WTC11 (cell line): Measurements from ENCODE around the gene INTS7. TPM values are rescaled to one million over a fixed set of nuclear protein-coding genes. Genes with fewer than 3 reads are reported as not detected.

ENCODE experiments used
- ATAC-seq: fragments of 200-7000 bp; cut with Tn5 transposase; 2 replicates; pipeline ENCODE4 v1.10.0; 2021; ENCODE audit warnings: mild to moderate bottlenecking, moderate library complexity
- CTCF ChIA-PET: fragments of 300-600 bp; sonication (Branson Sonifier 250); formaldehyde crosslinking; loops from one replicate; lab custom pipeline; 2021; ENCODE audit warnings: antibody characterized with exemption; lab: Charles Lee
- POLR2A ChIA-PET: fragments of 350-600 bp; sonication (Branson Sonifier 250); formaldehyde crosslinking; loops from one replicate; lab custom pipeline; 2021; ENCODE audit warnings: antibody characterized with exemption; lab: Charles Lee
- DNase-seq: peaks from one replicate; pipeline ENCODE4 v3.0.0; 2021; ENCODE audit warnings: low spot score
- H3K27ac Mint-ChIP-seq: 2 replicates; pipeline ENCODE4 v1.8.0; 2021; ENCODE audit warnings: mixed read lengths
- H3K27me3 Mint-ChIP-seq: 2 replicates; pipeline ENCODE4 v1.8.0; 2021; ENCODE audit warnings: low read depth, mild to moderate bottlenecking, moderate library complexity, mixed read lengths
- H3K36me3 Mint-ChIP-seq: 2 replicates; pipeline ENCODE4 v1.8.0; 2021; ENCODE audit warnings: mixed read lengths
- H3K4me1 Mint-ChIP-seq: 2 replicates; pipeline ENCODE4 v1.8.0; 2022; ENCODE audit warnings: mixed read lengths
- H3K4me3 Mint-ChIP-seq: 2 replicates; pipeline ENCODE4 v1.8.0; 2021; ENCODE audit warnings: mild to moderate bottlenecking, moderate library complexity, mixed read lengths
- H3K9me3 Mint-ChIP-seq: 2 replicates; pipeline ENCODE4 v1.8.0; 2021; ENCODE audit warnings: mixed read lengths
- CREB1 ChIP-seq: sonication (generic); formaldehyde crosslinking; IDR thresholded peaks from 2 replicates; pipeline ENCODE4 v1.8.0; 2023; ENCODE audit warnings: mild to moderate bottlenecking, missing genetic modification reagents
- FOXP1 ChIP-seq: sonication (generic); formaldehyde crosslinking; IDR thresholded peaks from 2 replicates; pipeline ENCODE4 v1.8.0; 2022; ENCODE audit warnings: missing genetic modification reagents, mild to moderate bottlenecking, moderate library complexity, borderline replicate concordance
- GABPB1 ChIP-seq: sonication (generic); formaldehyde crosslinking; IDR thresholded peaks from 2 replicates; pipeline ENCODE4 v1.8.1; 2023; ENCODE audit warnings: mild to moderate bottlenecking, missing genetic modification reagents
- GRHL2 ChIP-seq: fragments of 250-450 bp; sonication (Bioruptor Pico); IDR thresholded peaks from 2 replicates; pipeline ENCODE4 v1.8.0; 2022; ENCODE audit warnings: mild to moderate bottlenecking, moderate library complexity; ENCODE audit not compliant: insufficient replicate concordance, severe bottlenecking
- GTF2I ChIP-seq: fragments of 250-450 bp; sonication (Bioruptor Pico); conservative IDR thresholded peaks from 2 replicates; pipeline ENCODE4 v1.4.0; 2021; ENCODE audit warnings: mild to moderate bottlenecking
- JAZF1 ChIP-seq: fragments of 250-450 bp; sonication (Bioruptor Pico); IDR thresholded peaks from 2 replicates; pipeline ENCODE4 v1.9.0; 2021; ENCODE audit warnings: moderate library complexity, mild to moderate bottlenecking, inconsistent platforms
- MXD4 ChIP-seq: fragments of 250-450 bp; sonication (Bioruptor Pico); IDR thresholded peaks from 2 replicates; pipeline ENCODE4 v1.8.0; 2021; ENCODE audit warnings: mild to moderate bottlenecking, moderate library complexity, borderline replicate concordance
- MYBL2 ChIP-seq: sonication (generic); formaldehyde crosslinking; IDR thresholded peaks from 2 replicates; pipeline ENCODE4 v1.8.1; 2023; ENCODE audit warnings: mild to moderate bottlenecking, moderate library complexity, missing genetic modification reagents
- NFYB ChIP-seq: sonication (generic); formaldehyde crosslinking; conservative IDR thresholded peaks from 2 replicates; pipeline ENCODE4 v1.8.0; 2022; ENCODE audit warnings: low read depth, missing genetic modification reagents
- NR3C1 ChIP-seq: sonication (generic); formaldehyde crosslinking; conservative IDR thresholded peaks from 2 replicates; pipeline ENCODE4 v1.8.1; 2023; ENCODE audit warnings: low read depth, mild to moderate bottlenecking, missing genetic modification reagents
- PRRX2 ChIP-seq: fragments of 250-450 bp; sonication (Bioruptor Pico); IDR thresholded peaks from 2 replicates; pipeline ENCODE4 v1.8.0; 2021; ENCODE audit warnings: mild to moderate bottlenecking
- RELA ChIP-seq: sonication (generic); formaldehyde crosslinking; IDR thresholded peaks from 2 replicates; pipeline ENCODE4 v1.8.1; 2022; ENCODE audit warnings: missing genetic modification reagents, mild to moderate bottlenecking, borderline replicate concordance
- SMAD4 ChIP-seq: sonication (generic); formaldehyde crosslinking; IDR thresholded peaks from 2 replicates; pipeline ENCODE4 v1.8.0; 2022; ENCODE audit warnings: mild to moderate bottlenecking, missing genetic modification reagents
- TEAD4 ChIP-seq: sonication (generic); formaldehyde crosslinking; IDR thresholded peaks from 2 replicates; pipeline ENCODE4 v1.8.0; 2022; ENCODE audit warnings: mild to moderate bottlenecking, missing genetic modification reagents
- ZBTB21 ChIP-seq: sonication (generic); formaldehyde crosslinking; IDR thresholded peaks from 2 replicates; pipeline ENCODE4 v1.8.1; 2023; ENCODE audit warnings: mild to moderate bottlenecking, missing genetic modification reagents, borderline replicate concordance
- ZNF317 ChIP-seq: sonication (generic); formaldehyde crosslinking; IDR thresholded peaks from 2 replicates; pipeline ENCODE4 v1.8.1; 2023; ENCODE audit warnings: low read depth, mild to moderate bottlenecking, moderate library complexity, missing genetic modification reagents, borderline replicate concordance
- ZNF396 ChIP-seq: fragments of 250-450 bp; sonication (Bioruptor Pico); IDR thresholded peaks from 2 replicates; pipeline ENCODE4 v1.8.0; 2021; ENCODE audit warnings: mild to moderate bottlenecking, moderate library complexity, borderline replicate concordance
- total RNA-seq: library from RNA; stranded (reverse); gene quantifications from 3 replicates; pipeline ENCODE4 v1.2.3, GENCODE V29; 2021
- TF ChIP-seq, protein P1 (sequence below): fragments of 250-450 bp; sonication (Bioruptor Pico); IDR thresholded peaks from 2 replicates; pipeline ENCODE4 v1.9.0; 2021; ENCODE audit warnings: moderate library complexity, mild to moderate bottlenecking, inconsistent platforms, borderline replicate concordance
- TF ChIP-seq, protein P2 (sequence below): fragments of 250-450 bp; sonication (Bioruptor Pico); conservative IDR thresholded peaks from 2 replicates; pipeline ENCODE4 v1.9.0; 2021; ENCODE audit warnings: mild to moderate bottlenecking
- TF ChIP-seq, protein P3 (sequence below): sonication (generic); formaldehyde crosslinking; IDR thresholded peaks from 2 replicates; pipeline ENCODE4 v1.8.0; 2023; ENCODE audit warnings: missing genetic modification reagents, mild to moderate bottlenecking, borderline replicate concordance
- TF ChIP-seq, protein P4 (sequence below): sonication (generic); formaldehyde crosslinking; IDR thresholded peaks from 2 replicates; pipeline ENCODE4 v1.8.0; 2022; ENCODE audit warnings: mild to moderate bottlenecking, missing genetic modification reagents
- TF ChIP-seq, protein P5 (sequence below): fragments of 250-450 bp; sonication (Bioruptor Pico); IDR thresholded peaks from 2 replicates; pipeline ENCODE4 v1.9.0; 2021; ENCODE audit warnings: mild to moderate bottlenecking

The INTS7 gene
- total RNA-seq, 1 experiment from 2014 or later, result 17.2 TPM

DNA sequence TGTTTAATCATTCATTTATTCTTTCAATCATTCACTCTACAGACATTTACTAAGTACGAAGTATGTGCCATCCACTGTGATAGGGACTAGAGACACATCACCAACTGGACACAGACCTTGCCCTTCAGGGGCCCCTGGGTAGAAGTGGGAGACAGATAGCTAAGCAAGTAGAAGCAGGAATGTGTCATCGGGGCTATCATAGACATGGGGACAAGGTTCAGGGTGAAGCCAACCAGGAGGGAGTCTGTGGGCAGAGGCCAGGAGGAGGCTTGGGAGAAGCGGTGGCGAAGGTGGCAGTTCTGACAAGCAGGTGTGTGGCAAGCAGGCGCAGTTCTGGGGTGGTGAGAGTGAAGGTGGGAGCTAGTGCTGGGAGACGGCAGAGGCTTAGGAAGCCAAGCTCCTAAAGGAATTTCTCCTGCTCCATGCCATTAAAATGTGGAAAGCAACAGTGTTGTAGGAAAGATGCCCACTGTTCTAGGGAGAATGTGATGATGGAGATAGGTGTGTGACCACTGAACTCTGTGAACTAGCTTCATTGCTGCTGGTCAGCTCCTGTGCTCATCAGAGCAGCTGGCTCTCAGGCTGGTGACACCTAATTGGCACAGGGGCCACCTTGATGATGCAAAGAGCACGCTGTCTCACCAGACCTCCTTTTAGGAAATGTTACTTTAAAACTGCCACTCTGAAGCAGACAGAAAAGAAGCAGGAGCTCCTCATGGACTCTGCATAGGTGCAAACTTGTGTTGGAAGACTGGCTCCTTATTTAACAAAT is 125.1 kb downstream of the INTS7 start (continued):
- TF ChIP-seq RELA (CRISPR knock-in tag) (no peak), FOXP1 (CRISPR knock-in tag) (no peak)
- TF ChIP-seq, all 79 proteins: peak for 0

DNA sequence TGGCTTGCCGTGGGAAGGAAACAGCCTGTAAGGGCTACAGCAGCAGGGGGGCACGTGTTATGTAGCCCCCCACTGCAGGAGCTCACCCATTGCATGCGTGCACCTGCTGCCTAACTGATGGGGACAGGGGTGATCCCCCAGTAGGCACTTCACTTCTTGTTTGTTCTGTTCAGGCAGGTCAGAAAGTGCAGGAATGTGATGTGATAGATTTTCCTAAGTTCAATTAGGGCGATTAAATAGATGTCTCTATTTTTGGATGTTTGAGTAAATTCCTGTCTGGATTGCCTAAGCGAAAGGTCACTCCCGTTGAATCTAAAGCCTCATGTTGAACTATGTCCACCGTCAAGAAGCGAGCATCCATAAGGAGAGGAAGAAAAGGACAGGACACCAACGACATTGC is 126.0 kb downstream of the INTS7 start:
- DNase-seq (no peak), ATAC-seq (no peak)
- TF ChIP-seq GABPB1 (CRISPR knock-in tag) (peak; percentile 25; the same call in 1 of the 2 replicates), NFYB (CRISPR knock-in tag) (no peak)
- H3K4me3 Mint-ChIP-seq, result no peak overlapping the region
- no peaks in the 10 kb centered on the region for H3K4me1 Mint-ChIP-seq
- H3K27ac Mint-ChIP-seq, result no peak overlapping the region
- ChIA-PET POLR2A (no interaction called here), CTCF (interaction anchor here (2.0 kb wide), 1 partner anchor 228 kb away, joined by 5 read pairs; no protein-coding TSS in a partner anchor)
- H3K27me3 Mint-ChIP-seq, result no peaks in the 10 kb centered on the region; the same call in 1 of the 2 replicates
- H3K9me3 Mint-ChIP-seq, result peaks cover 11% of the 10 kb centered on the region
- H3K36me3 Mint-ChIP-seq, result no peaks in the 10 kb centered on the region

DNA sequence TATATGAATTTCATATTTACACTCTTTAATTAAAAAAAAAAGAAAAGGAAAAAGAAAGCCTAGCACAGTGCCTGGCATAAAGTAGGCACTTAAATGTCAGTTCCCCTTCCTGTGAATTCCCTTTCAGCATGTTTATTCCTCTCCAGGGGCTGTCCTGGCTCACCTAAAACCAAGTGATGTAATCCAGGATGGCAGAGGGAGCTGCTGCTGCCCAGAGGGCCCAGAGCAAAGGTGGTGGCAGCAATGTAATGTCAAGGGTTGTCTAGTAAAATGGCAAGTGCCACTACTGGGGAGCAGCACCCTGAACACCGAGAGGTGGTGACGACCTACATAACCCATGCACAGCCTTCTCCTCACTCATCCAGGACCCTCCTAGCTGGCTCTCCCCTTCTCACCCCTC is 126.4 kb downstream of the INTS7 start:
- no peaks in the 10 kb centered on the region for H3K4me1 Mint-ChIP-seq
- ATAC-seq (no peak), DNase-seq (no peak)
- peaks cover 12% of the 10 kb centered on the region for H3K9me3 Mint-ChIP-seq
- H3K27me3 Mint-ChIP-seq, result no peaks in the 10 kb centered on the region; the same call in 1 of the 2 replicates
- no peak overlapping the region for H3K4me3 Mint-ChIP-seq
- H3K27ac Mint-ChIP-seq, result no peak overlapping the region
- CTCF ChIA-PET, result no interaction called here
- H3K36me3 Mint-ChIP-seq, result no peaks in the 10 kb centered on the region
- POLR2A ChIA-PET, result no interaction called here
- TF ChIP-seq TEAD4 (CRISPR knock-in tag) (no peak), CREB1 (CRISPR knock-in tag) (no peak), JAZF1 (CRISPR knock-in tag) (no peak), MYBL2 (CRISPR knock-in tag) (no peak), SMAD4 (CRISPR knock-in tag) (no peak), ZBTB21 (CRISPR knock-in tag) (no peak), MXD4 (no peak), GTF2I (CRISPR knock-in tag) (no peak), ZNF396 (no peak), PRRX2 (CRISPR knock-in tag) (no peak), NR3C1 (CRISPR knock-in tag) (no peak), ZNF317 (CRISPR knock-in tag) (no peak), GRHL2 (CRISPR knock-in tag) (no peak)
- TF ChIP-seq, protein P1, sequence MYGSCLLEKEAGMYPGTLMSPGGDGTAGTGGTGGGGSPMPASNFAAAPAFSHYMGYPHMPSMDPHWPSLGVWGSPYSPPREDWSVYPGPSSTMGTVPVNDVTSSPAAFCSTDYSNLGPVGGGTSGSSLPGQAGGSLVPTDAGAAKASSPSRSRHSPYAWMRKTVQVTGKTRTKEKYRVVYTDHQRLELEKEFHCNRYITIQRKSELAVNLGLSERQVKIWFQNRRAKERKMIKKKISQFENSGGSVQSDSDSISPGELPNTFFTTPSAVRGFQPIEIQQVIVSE, result no peak
- TF ChIP-seq, protein P2, sequence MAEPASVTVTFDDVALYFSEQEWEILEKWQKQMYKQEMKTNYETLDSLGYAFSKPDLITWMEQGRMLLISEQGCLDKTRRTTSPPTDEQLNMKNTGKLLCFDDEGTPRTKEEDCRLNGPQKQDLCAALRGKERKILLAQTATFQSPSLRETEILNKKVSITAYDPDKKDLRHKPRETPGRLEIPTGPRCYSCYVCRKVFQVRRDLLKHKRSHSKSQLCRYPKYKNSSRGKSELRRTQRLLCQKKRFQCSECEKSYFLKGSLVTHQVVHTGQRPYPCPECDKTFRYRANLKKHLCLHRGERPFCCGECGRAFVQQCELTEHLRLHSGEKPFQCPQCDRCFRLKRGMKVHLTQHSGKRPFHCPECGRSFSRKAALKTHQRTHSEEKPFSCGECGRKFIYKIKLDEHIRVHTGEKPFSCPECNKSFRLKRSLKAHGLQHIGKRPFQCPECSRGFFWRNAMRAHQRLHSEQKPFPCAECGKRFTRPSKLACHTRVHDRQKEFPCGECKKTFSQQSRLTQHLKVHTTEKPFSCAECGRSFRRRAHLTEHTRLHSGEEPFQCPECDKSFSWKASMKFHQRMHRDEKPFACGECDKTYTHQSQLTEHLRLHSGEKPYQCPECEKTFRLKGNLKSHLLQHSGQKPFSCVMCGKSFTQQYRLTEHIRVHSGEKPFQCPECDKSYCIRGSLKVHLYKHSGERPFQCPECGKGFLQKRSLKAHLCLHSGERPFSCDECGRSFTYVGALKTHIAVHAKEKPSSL (CRISPR knock-in tag), result no peak
- TF ChIP-seq, protein P3, sequence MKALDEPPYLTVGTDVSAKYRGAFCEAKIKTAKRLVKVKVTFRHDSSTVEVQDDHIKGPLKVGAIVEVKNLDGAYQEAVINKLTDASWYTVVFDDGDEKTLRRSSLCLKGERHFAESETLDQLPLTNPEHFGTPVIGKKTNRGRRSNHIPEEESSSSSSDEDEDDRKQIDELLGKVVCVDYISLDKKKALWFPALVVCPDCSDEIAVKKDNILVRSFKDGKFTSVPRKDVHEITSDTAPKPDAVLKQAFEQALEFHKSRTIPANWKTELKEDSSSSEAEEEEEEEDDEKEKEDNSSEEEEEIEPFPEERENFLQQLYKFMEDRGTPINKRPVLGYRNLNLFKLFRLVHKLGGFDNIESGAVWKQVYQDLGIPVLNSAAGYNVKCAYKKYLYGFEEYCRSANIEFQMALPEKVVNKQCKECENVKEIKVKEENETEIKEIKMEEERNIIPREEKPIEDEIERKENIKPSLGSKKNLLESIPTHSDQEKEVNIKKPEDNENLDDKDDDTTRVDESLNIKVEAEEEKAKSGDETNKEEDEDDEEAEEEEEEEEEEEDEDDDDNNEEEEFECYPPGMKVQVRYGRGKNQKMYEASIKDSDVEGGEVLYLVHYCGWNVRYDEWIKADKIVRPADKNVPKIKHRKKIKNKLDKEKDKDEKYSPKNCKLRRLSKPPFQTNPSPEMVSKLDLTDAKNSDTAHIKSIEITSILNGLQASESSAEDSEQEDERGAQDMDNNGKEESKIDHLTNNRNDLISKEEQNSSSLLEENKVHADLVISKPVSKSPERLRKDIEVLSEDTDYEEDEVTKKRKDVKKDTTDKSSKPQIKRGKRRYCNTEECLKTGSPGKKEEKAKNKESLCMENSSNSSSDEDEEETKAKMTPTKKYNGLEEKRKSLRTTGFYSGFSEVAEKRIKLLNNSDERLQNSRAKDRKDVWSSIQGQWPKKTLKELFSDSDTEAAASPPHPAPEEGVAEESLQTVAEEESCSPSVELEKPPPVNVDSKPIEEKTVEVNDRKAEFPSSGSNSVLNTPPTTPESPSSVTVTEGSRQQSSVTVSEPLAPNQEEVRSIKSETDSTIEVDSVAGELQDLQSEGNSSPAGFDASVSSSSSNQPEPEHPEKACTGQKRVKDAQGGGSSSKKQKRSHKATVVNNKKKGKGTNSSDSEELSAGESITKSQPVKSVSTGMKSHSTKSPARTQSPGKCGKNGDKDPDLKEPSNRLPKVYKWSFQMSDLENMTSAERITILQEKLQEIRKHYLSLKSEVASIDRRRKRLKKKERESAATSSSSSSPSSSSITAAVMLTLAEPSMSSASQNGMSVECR, result no peak
- TF ChIP-seq, protein P4, sequence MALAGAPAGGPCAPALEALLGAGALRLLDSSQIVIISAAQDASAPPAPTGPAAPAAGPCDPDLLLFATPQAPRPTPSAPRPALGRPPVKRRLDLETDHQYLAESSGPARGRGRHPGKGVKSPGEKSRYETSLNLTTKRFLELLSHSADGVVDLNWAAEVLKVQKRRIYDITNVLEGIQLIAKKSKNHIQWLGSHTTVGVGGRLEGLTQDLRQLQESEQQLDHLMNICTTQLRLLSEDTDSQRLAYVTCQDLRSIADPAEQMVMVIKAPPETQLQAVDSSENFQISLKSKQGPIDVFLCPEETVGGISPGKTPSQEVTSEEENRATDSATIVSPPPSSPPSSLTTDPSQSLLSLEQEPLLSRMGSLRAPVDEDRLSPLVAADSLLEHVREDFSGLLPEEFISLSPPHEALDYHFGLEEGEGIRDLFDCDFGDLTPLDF (CRISPR knock-in tag), result no peak
- TF ChIP-seq, protein P5, sequence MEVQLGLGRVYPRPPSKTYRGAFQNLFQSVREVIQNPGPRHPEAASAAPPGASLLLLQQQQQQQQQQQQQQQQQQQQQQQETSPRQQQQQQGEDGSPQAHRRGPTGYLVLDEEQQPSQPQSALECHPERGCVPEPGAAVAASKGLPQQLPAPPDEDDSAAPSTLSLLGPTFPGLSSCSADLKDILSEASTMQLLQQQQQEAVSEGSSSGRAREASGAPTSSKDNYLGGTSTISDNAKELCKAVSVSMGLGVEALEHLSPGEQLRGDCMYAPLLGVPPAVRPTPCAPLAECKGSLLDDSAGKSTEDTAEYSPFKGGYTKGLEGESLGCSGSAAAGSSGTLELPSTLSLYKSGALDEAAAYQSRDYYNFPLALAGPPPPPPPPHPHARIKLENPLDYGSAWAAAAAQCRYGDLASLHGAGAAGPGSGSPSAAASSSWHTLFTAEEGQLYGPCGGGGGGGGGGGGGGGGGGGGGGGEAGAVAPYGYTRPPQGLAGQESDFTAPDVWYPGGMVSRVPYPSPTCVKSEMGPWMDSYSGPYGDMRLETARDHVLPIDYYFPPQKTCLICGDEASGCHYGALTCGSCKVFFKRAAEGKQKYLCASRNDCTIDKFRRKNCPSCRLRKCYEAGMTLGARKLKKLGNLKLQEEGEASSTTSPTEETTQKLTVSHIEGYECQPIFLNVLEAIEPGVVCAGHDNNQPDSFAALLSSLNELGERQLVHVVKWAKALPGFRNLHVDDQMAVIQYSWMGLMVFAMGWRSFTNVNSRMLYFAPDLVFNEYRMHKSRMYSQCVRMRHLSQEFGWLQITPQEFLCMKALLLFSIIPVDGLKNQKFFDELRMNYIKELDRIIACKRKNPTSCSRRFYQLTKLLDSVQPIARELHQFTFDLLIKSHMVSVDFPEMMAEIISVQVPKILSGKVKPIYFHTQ (CRISPR knock-in tag), result no peak
